Uterus (tissue), 2 donors: ENCODE data around the gene GLRA3.

Experiments
- CTCF ChIP-seq, 4 experiments: fragments of 200-600 bp in 2 of 4; fragments of 450-650 bp in 2 of 4; sonication (generic) in 2 of 4; IDR thresholded peaks; one replicate each; pipeline ENCODE4 v1.5.1; 2016 to 2019; ENCODE audit warnings: antibody characterized with exemption in 4 of 4, mild to moderate bottlenecking in 2 of 4, moderate library complexity in 1 of 4
- POLR2A ChIP-seq, 2 donors: fragments of 450-650 bp; IDR thresholded peaks; one replicate each; pipeline ENCODE4 v1.6.1; 2016; ENCODE audit warnings: antibody characterized with exemption in 2 of 2, mild to moderate bottlenecking in 1 of 2, moderate library complexity in 1 of 2

GRCh38 chr4:174870311-174870710 is 41.3 kb upstream of the GLRA3 start:
- TF ChIP-seq CTCF (IDR thresholded peaks at IDR 0.05) (no peak), POLR2A (IDR thresholded peaks at IDR 0.05) (no peak)
